GM12878 (cell line): ENCODE data around the gene SLC45A3. TPM values are rescaled to one million over a fixed set of nuclear protein-coding genes. Genes with fewer than 3 reads are reported as not detected.

Source experiments
- ATAC-seq: fragments of 200-7000 bp; cut with Tn5 transposase; 3 replicates; pipeline ENCODE4 v1.9.1; 2020; ENCODE audit warnings: mild to moderate bottlenecking, moderate library complexity
- BruUV-seq: library from RNA; stranded (reverse); fragments of 400-500 nt; replicated peaks from 2 replicates; lab custom pipeline; 2021; lab: Mats Ljungman, UMichigan
- CTCF ChIA-PET: fragments of 300-600 bp; sonication (Branson Sonifier 250); formaldehyde crosslinking; extraction: SDS; loops from one replicate; lab custom pipeline; 2021; ENCODE audit warnings: inconsistent platforms; lab: Yijun Ruan, JAX
- POLR2A ChIA-PET: fragments of 350-600 bp; formaldehyde crosslinking; extraction: SDS; loops from one replicate; lab custom pipeline; 2021; ENCODE audit warnings: inconsistent platforms; lab: Charles Lee
- RAD21 ChIA-PET: fragments of 300-600 bp; sonication (Branson Sonifier 250); formaldehyde crosslinking; loops from one replicate; lab custom pipeline; 2023; ENCODE audit warnings: antibody characterized with exemption; ENCODE audit not compliant: unreplicated experiment; lab: Charles Lee
- SMC1A ChIA-PET: fragments of 300-600 bp; sonication (Branson Sonifier 250); formaldehyde crosslinking; loops from one replicate; lab custom pipeline; 2023; ENCODE audit not compliant: unreplicated experiment, uncharacterized antibody; lab: Charles Lee
- DNase-seq: peaks from one replicate; pipeline ENCODE4 v3.0.0-alpha.2; 2011; ENCODE audit warnings: low read depth, low spot score
- FAIRE-seq: peaks from 3 replicates; lab custom pipeline; 2011; peaks lifted over from hg19 to GRCh38; lab: Jason Lieb, UNC
- H2AFZ ChIP-seq: 2 replicates; pipeline ENCODE4 v1.6.0; 2011; ENCODE audit warnings: low read depth, low read length, control low read depth; ENCODE audit not compliant: control insufficient read depth
- H3K27ac ChIP-seq: 2 replicates; pipeline ENCODE4 v1.5.1; 2011; ENCODE audit warnings: control low read depth; ENCODE audit not compliant: control insufficient read depth, insufficient read depth
- H3K27me3 ChIP-seq, 2 experiments: replicated peaks in 1 of 2; 2 replicates each; pipeline versions ENCODE4 v1.6.0 to v1.6.1; 2011; ENCODE audit warnings: low read length in 1 of 2; ENCODE audit not compliant: control insufficient read depth in 2 of 2, insufficient read depth in 2 of 2
- H3K36me3 ChIP-seq, 2 experiments: 2 replicates each; pipeline ENCODE4 v1.5.1; 2011; ENCODE audit warnings: low read length in 1 of 2; ENCODE audit not compliant: control insufficient read depth in 2 of 2, insufficient read depth in 2 of 2
- H3K4me1 ChIP-seq: 2 replicates; pipeline ENCODE4 v1.6.1; 2011; ENCODE audit warnings: mild to moderate bottlenecking, low read length, moderate library complexity, mixed read lengths; ENCODE audit not compliant: control insufficient read depth, insufficient read depth
- H3K4me2 ChIP-seq: 2 replicates; pipeline ENCODE4 v1.6.0; 2011; ENCODE audit warnings: control low read depth; ENCODE audit not compliant: control insufficient read depth, insufficient read depth
- H3K4me3 ChIP-seq: fragments of 200-600 bp; sonication (generic); 2 replicates; pipeline ENCODE4 v1.5.1; 2016
- H3K79me2 ChIP-seq: 2 replicates; pipeline ENCODE4 v1.6.0; 2011; ENCODE audit warnings: low read length; ENCODE audit not compliant: control insufficient read depth, insufficient read depth
- H3K9ac ChIP-seq: 2 replicates; pipeline ENCODE4 v1.8.0; 2011; ENCODE audit warnings: low read length, control low read depth, mixed read lengths; ENCODE audit not compliant: control insufficient read depth, insufficient read depth
- H3K9me3 ChIP-seq: replicated peaks from 3 replicates; pipeline ENCODE4 v1.5.1; 2011; ENCODE audit warnings: mild to moderate bottlenecking, low read length; ENCODE audit not compliant: control insufficient read depth, insufficient read depth
- H4K20me1 ChIP-seq: 2 replicates; pipeline ENCODE4 v1.6.0; 2011; ENCODE audit not compliant: control insufficient read depth, insufficient read depth
- BCL11A ChIP-seq: IDR thresholded peaks from 2 replicates; pipeline ENCODE4 v1.6.1; 2011; ENCODE audit warnings: low read depth, low read length
- BHLHE40 ChIP-seq, 2 experiments: fragments of 450-650 bp in 1 of 2; IDR thresholded peaks; 2 replicates each; pipeline ENCODE4 v1.6.1; 2011 to 2017; ENCODE audit warnings: low read depth in 2 of 2, borderline replicate concordance in 1 of 2, improper control_type of control experiment in 1 of 2, low read length in 1 of 2, mild to moderate bottlenecking in 1 of 2
- EED ChIP-seq: sonication (generic); IDR thresholded peaks from 2 replicates; pipeline ENCODE4 v1.6.1; 2016; ENCODE audit warnings: antibody characterized with exemption, low read depth
- ETV6 ChIP-seq, 2 experiments: fragments of 450-650 bp in 1 of 2; IDR thresholded peaks in 1 of 2; conservative IDR thresholded peaks in 1 of 2; 2 replicates each; pipeline ENCODE4 v1.6.1; 2014; ENCODE audit warnings: antibody characterized with exemption in 1 of 2, borderline replicate concordance in 1 of 2, low read depth in 1 of 2, mild to moderate bottlenecking in 1 of 2, moderate library complexity in 1 of 2
- FOXK2 ChIP-seq: fragments of 450-650 bp; IDR thresholded peaks from 2 replicates; pipeline ENCODE4 v1.6.1; 2017; ENCODE audit warnings: mild to moderate bottlenecking, moderate library complexity
- MYC ChIP-seq: IDR thresholded peaks from 2 replicates; pipeline ENCODE4 v1.6.1; 2011; ENCODE audit warnings: mild to moderate bottlenecking, low read length, moderate library complexity, inconsistent platforms; ENCODE audit not compliant: insufficient read depth, insufficient replicate concordance, insufficient read length, severe bottlenecking
- RELA ChIP-seq: fragments of 450-650 bp; IDR thresholded peaks from 2 replicates; pipeline ENCODE4 v1.8.0; 2014; ENCODE audit warnings: borderline replicate concordance; ENCODE audit not compliant: partially characterized antibody
- RUNX3 ChIP-seq: IDR thresholded peaks from 2 replicates; pipeline ENCODE4 v1.6.1; 2012; ENCODE audit warnings: low read length, inconsistent platforms
- SIN3A ChIP-seq: IDR thresholded peaks from 2 replicates; pipeline ENCODE4 v1.6.1; 2012; ENCODE audit warnings: low read depth, low read length, improper control_type of control experiment
- SPI1 ChIP-seq: IDR thresholded peaks from 2 replicates; pipeline ENCODE4 v1.6.1; 2011; ENCODE audit warnings: low read depth, mild to moderate bottlenecking, low read length, moderate library complexity, borderline replicate concordance; ENCODE audit not compliant: insufficient read depth
- ZBED1 ChIP-seq: IDR thresholded peaks from 2 replicates; pipeline ENCODE4 v1.6.1; 2016; ENCODE audit warnings: borderline replicate concordance
- ZNF274 ChIP-seq: IDR thresholded peaks from one replicate; pipeline ENCODE4 v1.8.0; 2011; ENCODE audit not compliant: insufficient read length, insufficient read depth
- WGBS: methylation state at CpG from one replicate; pipeline ENCODE4 v1.1.6; 2016; ENCODE audit warnings: low lambda C conversion rate; ENCODE audit not compliant: insufficient replicate concordance, insufficient coverage; ENCODE audit errors: missing lambda C conversion rate; 5-methylcytosine and 5-hydroxymethylcytosine counted together
- in situ Hi-C: fragments of 300-500 bp; cut with MboI; formaldehyde crosslinking; loops from 9 replicates; pipeline ENCODE4 v1.14.3; 2018; ENCODE audit warnings: mixed read lengths
- intact Hi-C: fragments of 100-400 bp; cut with micrococcal nuclease; formaldehyde crosslinking; loops from one replicate; pipeline ENCODE4 v1.14.2; 2022; ENCODE audit not compliant: unreplicated experiment
- polyA plus RNA-seq, 11 experiments: library from polyadenylated mRNA; depleted of rRNA in 4 of 11; unstranded in 6 of 11; stranded (reverse) in 5 of 11; fragments of >200 nt; fragmentation: Nextera tagmentation in 4 of 11; fragmentation: Illumina TruSeq in 1 of 11; extraction: Ambion mirVana in 4 of 11; extraction: Trizol in 1 of 11; gene quantifications; 1 replicate in 1 of 11; 2 replicates in 10 of 11; pipeline versions ENCODE4 v1.2.1 to v1.2.3, GENCODE V29; 2011 to 2016; ENCODE audit warnings: inconsistent platforms in 2 of 11, missing spikeins in 2 of 11, low read depth in 1 of 11
- total RNA-seq, 4 experiments: library from RNA; depleted of rRNA in 3 of 4; stranded (reverse); fragments of >200 nt in 3 of 4; fragmentation: Illumina TruSeq in 1 of 4; extraction: Trizol in 1 of 4; gene quantifications; 2 replicates each; pipeline versions ENCODE4 v1.2.1 to v1.2.3, GENCODE V29; 2013 to 2021
- TF ChIP-seq, protein P1 (sequence below): fragments of 450-650 bp; IDR thresholded peaks from 2 replicates; pipeline ENCODE4 v1.6.1; 2016; ENCODE audit warnings: mild to moderate bottlenecking, moderate library complexity, borderline replicate concordance
- TF ChIP-seq, protein P2 (sequence below): fragments of 450-650 bp; IDR thresholded peaks from 2 replicates; pipeline ENCODE4 v1.6.1; 2017; ENCODE audit warnings: mild to moderate bottlenecking, low read depth, inconsistent platforms; ENCODE audit not compliant: poor library complexity, severe bottlenecking
- TF ChIP-seq, protein P3 (sequence below): fragments of 450-650 bp; IDR thresholded peaks from 2 replicates; pipeline ENCODE4 v1.6.1; 2016; ENCODE audit warnings: mild to moderate bottlenecking

The SLC45A3 gene
- total and polyA plus RNA-seq, 10 of the 15 experiments (the other 5 are each of a cell fraction or from before 2014, with no cell fraction given): 0.26 to 10.3 (median 4.1) TPM

DNA sequence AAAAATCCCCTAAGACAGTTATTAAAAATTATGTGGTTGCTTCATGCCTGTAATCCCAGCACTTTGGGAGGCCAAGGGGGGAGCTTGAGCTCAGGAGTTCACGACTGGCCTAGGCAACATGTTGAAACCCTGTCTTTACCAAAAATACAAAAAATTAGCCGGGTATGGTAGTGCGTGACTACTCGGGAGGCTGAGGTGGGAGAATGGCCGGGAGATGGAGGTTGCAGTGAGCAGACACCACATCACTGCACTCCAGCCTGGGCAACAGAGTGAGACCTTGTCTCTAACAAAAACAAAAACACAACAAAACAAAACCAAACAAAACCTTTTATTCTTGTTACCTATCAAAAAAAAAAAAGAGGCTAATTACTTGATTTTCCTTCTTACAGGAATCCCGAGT is 50.6 kb downstream of the SLC45A3 start (continued):
- TF ChIP-seq MYC (no peak), BHLHE40 (IDR thresholded peaks at IDR 0.05; ENCODE audit: borderline replicate concordance in 1 of 2, low read depth in 2 of 2, low read length in 1 of 2) (no peak), RUNX3 (no peak), RELA (no peak), EED (no peak), BCL11A (no peak)

DNA sequence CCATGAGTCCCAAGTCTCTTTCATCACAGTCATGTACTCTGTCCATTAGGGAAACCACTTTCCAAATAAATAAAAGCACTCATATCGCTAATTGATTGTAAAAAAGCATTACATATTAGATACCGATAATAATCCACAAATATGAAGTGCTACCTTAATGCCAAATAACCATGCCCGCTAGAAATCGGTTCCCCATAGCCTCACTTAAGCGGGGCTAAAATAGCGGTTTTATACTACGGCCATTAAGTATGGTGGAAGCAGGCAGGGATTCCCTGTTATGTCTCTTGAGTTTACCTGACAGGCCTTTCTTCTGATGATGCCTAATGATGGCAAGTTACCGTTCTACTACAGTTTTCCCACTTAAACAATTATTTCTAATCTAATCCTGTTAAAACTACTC is 52.4 kb downstream of the SLC45A3 start:
- 93% methylated on average over 8 of the region's 8 CpGs for WGBS
- intact Hi-C loops: no loop called here
- FAIRE-seq (no peak), ATAC-seq (no peak), DNase-seq (no peak)
- Histone ChIP-seq H2AFZ (no peak overlapping the region), H3K4me2 (peak overlapping the region; percentile 93), H3K79me2 (peaks cover 69% of the 10 kb centered on the region), H3K9ac (no peak overlapping the region; the same call in 1 of the 2 replicates), H3K9me3 (no peaks in the 10 kb centered on the region), H4K20me1 (no peaks in the 10 kb centered on the region), H3K4me3 (peak overlapping the region; percentile 57), H3K27me3 (no peaks in the 10 kb centered on the region), H3K27ac (no peak overlapping the region), H3K4me1 (peaks cover 17% of the 10 kb centered on the region), H3K36me3 (peaks cover 4 to 7% of the 10 kb centered on the region in 2 experiments; a peak in 2 of 4 replicates)
- ChIA-PET SMC1A (interaction anchor here (1.0 to 8.1 kb wide), 4 partner anchors 23 to 36 kb away, joined by 4 to 301 read pairs (median 5); no protein-coding TSS in a partner anchor), RAD21 (interaction anchor here (1.1 to 6.8 kb wide), 4 partner anchors 27 to 84 kb away, joined by 4 to 381 read pairs (median 68); no protein-coding TSS in a partner anchor), POLR2A (interaction anchor here (0.7 to 3.6 kb wide), 2 partner anchors 34 to 1113 kb away, joined by 3 to 80 read pairs; no protein-coding TSS in a partner anchor), CTCF (interaction anchor here (10.9 to 12.3 kb wide), 2 partner anchors 29 to 36 kb away, joined by 227 to 408 read pairs; no protein-coding TSS in a partner anchor)
- no TSS peak for BruUV-seq
- in situ Hi-C loops: no loop called here
- TF ChIP-seq, protein P1, sequence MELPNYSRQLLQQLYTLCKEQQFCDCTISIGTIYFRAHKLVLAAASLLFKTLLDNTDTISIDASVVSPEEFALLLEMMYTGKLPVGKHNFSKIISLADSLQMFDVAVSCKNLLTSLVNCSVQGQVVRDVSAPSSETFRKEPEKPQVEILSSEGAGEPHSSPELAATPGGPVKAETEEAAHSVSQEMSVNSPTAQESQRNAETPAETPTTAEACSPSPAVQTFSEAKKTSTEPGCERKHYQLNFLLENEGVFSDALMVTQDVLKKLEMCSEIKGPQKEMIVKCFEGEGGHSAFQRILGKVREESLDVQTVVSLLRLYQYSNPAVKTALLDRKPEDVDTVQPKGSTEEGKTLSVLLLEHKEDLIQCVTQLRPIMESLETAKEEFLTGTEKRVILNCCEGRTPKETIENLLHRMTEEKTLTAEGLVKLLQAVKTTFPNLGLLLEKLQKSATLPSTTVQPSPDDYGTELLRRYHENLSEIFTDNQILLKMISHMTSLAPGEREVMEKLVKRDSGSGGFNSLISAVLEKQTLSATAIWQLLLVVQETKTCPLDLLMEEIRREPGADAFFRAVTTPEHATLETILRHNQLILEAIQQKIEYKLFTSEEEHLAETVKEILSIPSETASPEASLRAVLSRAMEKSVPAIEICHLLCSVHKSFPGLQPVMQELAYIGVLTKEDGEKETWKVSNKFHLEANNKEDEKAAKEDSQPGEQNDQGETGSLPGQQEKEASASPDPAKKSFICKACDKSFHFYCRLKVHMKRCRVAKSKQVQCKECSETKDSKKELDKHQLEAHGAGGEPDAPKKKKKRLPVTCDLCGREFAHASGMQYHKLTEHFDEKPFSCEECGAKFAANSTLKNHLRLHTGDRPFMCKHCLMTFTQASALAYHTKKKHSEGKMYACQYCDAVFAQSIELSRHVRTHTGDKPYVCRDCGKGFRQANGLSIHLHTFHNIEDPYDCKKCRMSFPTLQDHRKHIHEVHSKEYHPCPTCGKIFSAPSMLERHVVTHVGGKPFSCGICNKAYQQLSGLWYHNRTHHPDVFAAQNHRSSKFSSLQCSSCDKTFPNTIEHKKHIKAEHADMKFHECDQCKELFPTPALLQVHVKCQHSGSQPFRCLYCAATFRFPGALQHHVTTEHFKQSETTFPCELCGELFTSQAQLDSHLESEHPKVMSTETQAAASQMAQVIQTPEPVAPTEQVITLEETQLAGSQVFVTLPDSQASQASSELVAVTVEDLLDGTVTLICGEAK: 0 out of 2 replicates have a peak, but pooled peaks have one; percentile 34
- TF ChIP-seq FOXK2: no peak
- no peak for TF ChIP-seq ZBED1
- TF ChIP-seq ETV6 (conservative IDR thresholded peaks at IDR 0.05 in 1 of 2, IDR thresholded peaks at IDR 0.05 in 1 of 2; ENCODE audit: borderline replicate concordance in 1 of 2, low read depth in 1 of 2): no peak
- TF ChIP-seq SIN3A: no peak
- TF ChIP-seq, protein P2, sequence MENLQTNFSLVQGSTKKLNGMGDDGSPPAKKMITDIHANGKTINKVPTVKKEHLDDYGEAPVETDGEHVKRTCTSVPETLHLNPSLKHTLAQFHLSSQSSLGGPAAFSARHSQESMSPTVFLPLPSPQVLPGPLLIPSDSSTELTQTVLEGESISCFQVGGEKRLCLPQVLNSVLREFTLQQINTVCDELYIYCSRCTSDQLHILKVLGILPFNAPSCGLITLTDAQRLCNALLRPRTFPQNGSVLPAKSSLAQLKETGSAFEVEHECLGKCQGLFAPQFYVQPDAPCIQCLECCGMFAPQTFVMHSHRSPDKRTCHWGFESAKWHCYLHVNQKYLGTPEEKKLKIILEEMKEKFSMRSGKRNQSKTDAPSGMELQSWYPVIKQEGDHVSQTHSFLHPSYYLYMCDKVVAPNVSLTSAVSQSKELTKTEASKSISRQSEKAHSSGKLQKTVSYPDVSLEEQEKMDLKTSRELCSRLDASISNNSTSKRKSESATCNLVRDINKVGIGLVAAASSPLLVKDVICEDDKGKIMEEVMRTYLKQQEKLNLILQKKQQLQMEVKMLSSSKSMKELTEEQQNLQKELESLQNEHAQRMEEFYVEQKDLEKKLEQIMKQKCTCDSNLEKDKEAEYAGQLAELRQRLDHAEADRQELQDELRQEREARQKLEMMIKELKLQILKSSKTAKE: no peak
- TF ChIP-seq SPI1: no peak
- no peak for TF ChIP-seq ZNF274
- TF ChIP-seq, protein P3, sequence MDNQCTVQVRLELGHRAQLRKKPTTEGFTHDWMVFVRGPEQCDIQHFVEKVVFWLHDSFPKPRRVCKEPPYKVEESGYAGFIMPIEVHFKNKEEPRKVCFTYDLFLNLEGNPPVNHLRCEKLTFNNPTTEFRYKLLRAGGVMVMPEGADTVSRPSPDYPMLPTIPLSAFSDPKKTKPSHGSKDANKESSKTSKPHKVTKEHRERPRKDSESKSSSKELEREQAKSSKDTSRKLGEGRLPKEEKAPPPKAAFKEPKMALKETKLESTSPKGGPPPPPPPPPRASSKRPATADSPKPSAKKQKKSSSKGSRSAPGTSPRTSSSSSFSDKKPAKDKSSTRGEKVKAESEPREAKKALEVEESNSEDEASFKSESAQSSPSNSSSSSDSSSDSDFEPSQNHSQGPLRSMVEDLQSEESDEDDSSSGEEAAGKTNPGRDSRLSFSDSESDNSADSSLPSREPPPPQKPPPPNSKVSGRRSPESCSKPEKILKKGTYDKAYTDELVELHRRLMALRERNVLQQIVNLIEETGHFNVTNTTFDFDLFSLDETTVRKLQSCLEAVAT: peak; percentile 97
